Measurements from ENCODE around the gene BIN1.

The BIN1 gene

DNA sequence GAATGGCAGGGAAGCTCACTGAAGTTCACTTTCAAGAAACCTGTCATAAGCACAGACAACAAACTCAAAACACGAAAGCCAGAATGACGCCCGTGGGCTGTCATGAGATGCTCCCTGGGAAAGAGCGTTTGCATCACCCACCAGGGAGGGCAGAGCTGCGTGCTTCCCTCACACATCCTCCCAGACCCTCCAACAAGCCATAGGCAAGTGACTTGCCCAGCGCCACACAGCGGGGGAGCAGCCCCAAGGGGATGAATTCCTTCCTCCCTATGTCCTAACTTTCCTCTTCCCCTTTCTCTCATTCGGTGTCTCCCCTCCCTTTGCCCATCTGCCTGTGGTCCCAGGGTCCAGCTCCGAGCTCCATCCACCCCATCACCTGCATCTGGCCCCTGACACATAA, 10.7 kb downstream of the BIN1 start:
- H3K4me1 ChIP-seq (ENCODE audit: control insufficient read depth, insufficient read depth, low read length), result peaks cover 45% of the 10 kb centered on the region
- H3K9ac ChIP-seq (ENCODE audit: low read length in 2 of 2), result no peak overlapping the region
- H3K27me3 ChIP-seq (ENCODE audit: control insufficient read depth in 1 of 2, insufficient read depth in 2 of 2, low read length in 2 of 2), result no peaks in the 10 kb centered on the region
- H3K4me3 ChIP-seq (ENCODE audit: low read length in 2 of 2), result no peak overlapping the region
- no peaks in the 10 kb centered on the region for H3K9me3 ChIP-seq (ENCODE audit: control insufficient read depth in 2 of 2, low read length in 2 of 2)
- no peak overlapping the region for H3K27ac ChIP-seq (ENCODE audit: low read length)
- H3K36me3 ChIP-seq (ENCODE audit: control insufficient read depth in 2 of 2, insufficient read depth in 2 of 2, low read length in 2 of 2), result no peaks in the 10 kb centered on the region

DNA sequence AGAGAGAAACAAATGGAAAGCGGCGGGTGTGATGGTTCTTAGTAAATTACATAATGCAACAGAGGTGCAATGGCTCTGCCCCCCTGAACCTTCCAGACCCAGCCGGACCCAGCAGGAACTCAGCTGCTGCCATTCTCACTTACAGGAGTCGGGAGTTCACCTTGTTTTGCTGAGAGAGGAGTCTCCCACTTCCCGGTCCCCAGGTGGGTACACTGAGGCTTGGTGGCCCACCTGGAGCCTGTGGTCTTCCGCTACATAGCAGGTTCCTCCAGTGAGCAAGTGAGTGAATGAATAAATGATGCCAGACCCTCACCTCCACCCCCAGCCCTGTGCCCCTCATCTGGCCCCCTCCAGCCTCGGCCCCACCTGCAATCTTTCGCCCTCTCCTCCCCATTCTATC, 11.2 kb downstream of the BIN1 start:
- Histone ChIP-seq H3K9ac (ENCODE audit: low read length in 2 of 2) (no peak overlapping the region), H3K27me3 (ENCODE audit: control insufficient read depth in 1 of 2, insufficient read depth in 2 of 2, low read length in 2 of 2) (no peaks in the 10 kb centered on the region), H3K4me1 (ENCODE audit: control insufficient read depth, insufficient read depth, low read length) (peaks cover 45% of the 10 kb centered on the region), H3K27ac (ENCODE audit: low read length) (no peak overlapping the region), H3K9me3 (ENCODE audit: control insufficient read depth in 2 of 2, low read length in 2 of 2) (no peaks in the 10 kb centered on the region), H3K4me3 (ENCODE audit: low read length in 2 of 2) (no peak overlapping the region), H3K36me3 (ENCODE audit: control insufficient read depth in 2 of 2, insufficient read depth in 2 of 2, low read length in 2 of 2) (no peaks in the 10 kb centered on the region)

DNA sequence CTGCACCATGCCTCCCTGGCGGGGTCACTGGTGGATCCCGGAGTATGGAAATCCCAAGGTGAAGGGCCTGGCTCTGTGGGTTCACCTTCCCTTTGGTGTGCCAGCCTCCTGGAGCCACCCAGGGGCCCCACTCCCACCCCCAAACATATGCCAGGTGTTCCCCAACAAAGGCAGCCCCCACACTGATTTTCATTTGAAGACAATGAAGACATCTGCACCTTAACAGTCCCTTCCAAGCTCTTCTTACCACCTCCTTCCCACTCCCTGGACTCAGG, 11.7 kb downstream of the BIN1 start:
- H3K36me3 ChIP-seq (ENCODE audit: control insufficient read depth in 2 of 2, insufficient read depth in 2 of 2, low read length in 2 of 2), result no peaks in the 10 kb centered on the region
- H3K4me3 ChIP-seq (ENCODE audit: low read length in 2 of 2), result no peak overlapping the region
- no peaks in the 10 kb centered on the region for H3K27me3 ChIP-seq (ENCODE audit: control insufficient read depth in 1 of 2, insufficient read depth in 2 of 2, low read length in 2 of 2)
- H3K4me1 ChIP-seq (ENCODE audit: control insufficient read depth, insufficient read depth, low read length), result peaks cover 45% of the 10 kb centered on the region
- H3K9ac ChIP-seq (ENCODE audit: low read length in 2 of 2), result no peak overlapping the region
- no peak overlapping the region for H3K27ac ChIP-seq (ENCODE audit: low read length)
- H3K9me3 ChIP-seq (ENCODE audit: control insufficient read depth in 2 of 2, low read length in 2 of 2), result no peaks in the 10 kb centered on the region

DNA sequence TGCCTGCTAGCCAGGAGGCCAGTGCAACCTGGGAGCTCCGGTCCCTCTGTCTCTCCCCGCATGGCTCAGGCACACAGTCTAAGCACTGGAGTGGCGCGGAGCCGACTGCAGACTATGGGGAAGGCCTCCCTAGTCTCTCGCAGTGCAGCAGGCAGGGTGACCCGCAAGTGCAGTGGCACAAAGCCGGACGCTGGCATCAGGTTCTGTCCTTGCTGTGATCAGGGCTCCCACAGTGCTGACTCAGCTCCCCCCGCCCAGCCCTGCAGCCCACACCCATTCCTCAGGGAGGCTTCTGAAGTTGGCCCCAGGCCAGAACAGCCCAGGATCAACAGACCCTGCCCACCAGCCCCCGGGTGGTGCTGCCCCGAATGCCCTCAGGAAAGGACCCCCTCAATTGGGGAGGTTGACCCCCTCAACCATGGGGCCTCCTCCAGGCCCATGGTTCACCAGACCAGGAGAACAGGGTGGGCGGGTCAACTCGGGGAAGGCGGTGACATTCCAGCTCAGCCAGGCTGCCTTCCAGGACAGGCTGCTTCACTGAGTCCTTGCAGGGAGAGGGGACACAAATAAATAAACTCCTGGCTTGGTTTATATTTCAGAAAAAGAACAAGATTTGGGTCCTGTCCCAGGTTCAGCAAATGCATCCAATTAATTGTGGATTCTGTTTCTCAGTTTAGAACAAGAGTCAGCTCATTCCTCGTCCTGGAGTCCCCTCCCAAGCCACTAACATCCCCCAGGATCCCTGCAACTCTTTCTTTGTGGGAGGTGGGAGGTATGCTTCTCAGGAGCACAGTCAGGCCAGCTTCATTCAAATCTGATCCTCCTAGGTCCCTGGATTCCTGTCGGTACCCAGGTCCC, 12.2 kb downstream of the BIN1 start:
- Histone ChIP-seq H3K9ac (ENCODE audit: low read length in 2 of 2) (no peak overlapping the region), H3K27ac (ENCODE audit: low read length) (no peak overlapping the region), H3K36me3 (ENCODE audit: control insufficient read depth in 2 of 2, insufficient read depth in 2 of 2, low read length in 2 of 2) (no peaks in the 10 kb centered on the region), H3K9me3 (ENCODE audit: control insufficient read depth in 2 of 2, low read length in 2 of 2) (no peaks in the 10 kb centered on the region), H3K27me3 (ENCODE audit: control insufficient read depth in 1 of 2, insufficient read depth in 2 of 2, low read length in 2 of 2) (no peaks in the 10 kb centered on the region), H3K4me3 (ENCODE audit: low read length in 2 of 2) (peak overlapping the region in 1 of 2 donors; percentile 15), H3K4me1 (ENCODE audit: control insufficient read depth, insufficient read depth, low read length) (peaks cover 47% of the 10 kb centered on the region)

DNA sequence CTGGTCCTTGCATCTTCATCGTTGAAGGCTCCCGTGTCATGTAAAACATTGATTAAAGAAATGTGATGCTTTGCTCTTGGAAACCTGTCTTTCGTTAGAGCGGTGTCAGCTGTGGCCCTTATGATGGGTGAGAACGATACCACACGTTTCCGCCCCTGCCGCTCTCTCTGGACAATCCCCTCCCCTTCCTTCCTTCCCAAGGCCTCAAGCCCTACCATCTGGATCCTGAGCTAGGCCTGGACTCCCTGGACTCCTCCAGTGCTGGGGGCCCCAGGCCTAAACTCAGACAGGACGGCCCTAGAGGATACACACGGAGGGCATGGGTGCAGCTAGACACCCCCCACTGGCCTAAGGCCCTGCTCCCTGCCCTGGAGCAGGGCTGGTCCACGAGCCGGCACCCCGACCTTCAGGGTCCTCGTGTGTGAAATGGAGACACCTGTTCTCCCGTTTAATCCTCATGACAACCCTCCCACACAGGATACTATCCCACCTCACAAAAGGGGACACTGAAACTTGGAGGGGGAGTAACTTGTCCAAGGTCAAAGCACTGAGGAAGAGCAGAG, 13.2 kb downstream of the BIN1 start:
- no peaks in the 10 kb centered on the region for H3K27me3 ChIP-seq (ENCODE audit: control insufficient read depth in 1 of 2, insufficient read depth in 2 of 2, low read length in 2 of 2)
- H3K9ac ChIP-seq (ENCODE audit: low read length in 2 of 2), result no peak overlapping the region
- no peak overlapping the region for H3K27ac ChIP-seq (ENCODE audit: low read length)
- H3K4me1 ChIP-seq (ENCODE audit: control insufficient read depth, insufficient read depth, low read length), result peaks cover 49% of the 10 kb centered on the region
- H3K4me3 ChIP-seq (ENCODE audit: low read length in 2 of 2), result no peak overlapping the region
- H3K36me3 ChIP-seq (ENCODE audit: control insufficient read depth in 2 of 2, insufficient read depth in 2 of 2, low read length in 2 of 2), result no peaks in the 10 kb centered on the region
- H3K9me3 ChIP-seq (ENCODE audit: control insufficient read depth in 2 of 2, low read length in 2 of 2), result no peaks in the 10 kb centered on the region

DNA sequence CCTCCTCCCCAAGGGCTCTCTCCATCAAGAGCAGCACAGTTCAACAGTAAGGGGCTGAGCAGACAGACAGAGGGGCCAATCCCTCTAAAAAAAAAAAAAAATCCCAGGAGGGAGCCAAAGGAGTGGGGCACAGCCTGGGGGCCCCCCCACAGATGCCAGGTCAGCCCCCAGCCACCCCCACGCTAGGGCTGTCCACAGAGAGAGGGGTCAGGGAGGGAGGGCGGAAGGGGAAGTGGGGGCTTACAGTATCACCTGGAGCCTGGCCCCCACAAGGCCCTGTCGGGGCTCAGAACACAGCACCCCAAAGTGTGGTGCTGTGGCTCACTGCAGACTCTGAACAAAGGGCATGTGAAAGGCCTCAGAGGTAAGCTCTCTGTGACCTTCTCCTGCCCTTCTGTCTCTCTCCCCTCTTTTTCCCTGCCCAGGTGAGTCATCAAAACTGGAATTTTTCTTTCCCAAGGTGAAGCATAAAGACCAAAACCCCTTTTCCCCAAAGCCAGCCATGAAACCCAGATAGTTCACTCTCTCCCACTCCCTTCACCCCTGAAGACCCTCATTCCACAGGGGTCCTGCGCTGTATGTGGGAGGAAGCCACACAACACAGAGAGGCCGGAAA, 13.9 kb downstream of the BIN1 start:
- Histone ChIP-seq H3K9me3 (ENCODE audit: control insufficient read depth in 2 of 2, low read length in 2 of 2) (no peaks in the 10 kb centered on the region), H3K9ac (ENCODE audit: low read length in 2 of 2) (no peak overlapping the region), H3K4me1 (ENCODE audit: control insufficient read depth, insufficient read depth, low read length) (peaks cover 46% of the 10 kb centered on the region), H3K4me3 (ENCODE audit: low read length in 2 of 2) (no peak overlapping the region), H3K36me3 (ENCODE audit: control insufficient read depth in 2 of 2, insufficient read depth in 2 of 2, low read length in 2 of 2) (no peaks in the 10 kb centered on the region), H3K27me3 (ENCODE audit: control insufficient read depth in 1 of 2, insufficient read depth in 2 of 2, low read length in 2 of 2) (no peaks in the 10 kb centered on the region), H3K27ac (ENCODE audit: low read length) (no peak overlapping the region)

DNA sequence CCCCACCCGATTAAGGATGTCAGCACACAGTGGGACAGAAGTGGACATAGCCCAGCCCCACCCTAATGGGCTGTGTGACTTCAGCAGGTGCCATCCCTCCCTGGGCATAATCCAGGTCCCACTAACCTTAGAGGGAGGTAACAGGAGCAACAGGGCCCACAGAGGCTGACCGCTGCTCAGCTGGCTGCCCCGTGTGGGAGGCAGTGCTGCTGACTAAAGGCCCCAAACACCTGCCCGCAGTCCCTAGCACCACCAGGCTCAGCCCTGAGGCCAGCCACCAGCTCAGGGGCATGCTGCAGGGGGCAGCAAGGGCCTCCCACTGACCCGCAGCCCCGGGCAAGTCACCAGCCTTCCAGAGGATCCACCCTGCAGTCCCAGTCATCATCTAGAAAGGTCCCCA, 14.6 kb downstream of the BIN1 start:
- Histone ChIP-seq H3K9me3 (ENCODE audit: control insufficient read depth in 2 of 2, low read length in 2 of 2) (no peaks in the 10 kb centered on the region), H3K36me3 (ENCODE audit: control insufficient read depth in 2 of 2, insufficient read depth in 2 of 2, low read length in 2 of 2) (no peaks in the 10 kb centered on the region), H3K4me1 (ENCODE audit: control insufficient read depth, insufficient read depth, low read length) (peaks cover 44% of the 10 kb centered on the region), H3K4me3 (ENCODE audit: low read length in 2 of 2) (no peak overlapping the region), H3K27ac (ENCODE audit: low read length) (no peak overlapping the region), H3K9ac (ENCODE audit: low read length in 2 of 2) (no peak overlapping the region), H3K27me3 (ENCODE audit: control insufficient read depth in 1 of 2, insufficient read depth in 2 of 2, low read length in 2 of 2) (no peaks in the 10 kb centered on the region)

DNA sequence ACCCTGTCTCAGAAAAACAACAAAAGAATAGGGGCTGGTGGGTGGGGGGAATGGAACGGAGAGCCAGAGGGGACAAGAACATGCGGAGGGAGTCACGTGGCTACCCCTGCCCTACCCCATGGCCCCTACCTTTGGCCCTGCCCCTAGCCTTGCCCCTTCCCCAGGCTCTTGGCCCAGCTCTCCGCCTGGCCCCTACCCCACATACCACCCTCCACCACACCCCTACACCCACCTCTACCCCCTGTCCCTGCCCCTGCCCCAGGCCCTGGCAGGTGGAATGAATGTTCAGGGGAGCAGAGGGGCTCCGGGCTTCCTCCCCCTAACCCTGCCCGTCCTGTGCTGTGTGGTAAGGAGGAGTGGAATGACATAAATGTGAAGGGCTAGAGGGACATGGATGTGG, 15.1 kb downstream of the BIN1 start:
- Histone ChIP-seq H3K4me1 (ENCODE audit: control insufficient read depth, insufficient read depth, low read length) (peaks cover 43% of the 10 kb centered on the region), H3K9me3 (ENCODE audit: control insufficient read depth in 2 of 2, low read length in 2 of 2) (no peaks in the 10 kb centered on the region), H3K4me3 (ENCODE audit: low read length in 2 of 2) (no peak overlapping the region), H3K9ac (ENCODE audit: low read length in 2 of 2) (no peak overlapping the region), H3K36me3 (ENCODE audit: control insufficient read depth in 2 of 2, insufficient read depth in 2 of 2, low read length in 2 of 2) (no peaks in the 10 kb centered on the region), H3K27me3 (ENCODE audit: control insufficient read depth in 1 of 2, insufficient read depth in 2 of 2, low read length in 2 of 2) (no peaks in the 10 kb centered on the region), H3K27ac (ENCODE audit: low read length) (no peak overlapping the region)

DNA sequence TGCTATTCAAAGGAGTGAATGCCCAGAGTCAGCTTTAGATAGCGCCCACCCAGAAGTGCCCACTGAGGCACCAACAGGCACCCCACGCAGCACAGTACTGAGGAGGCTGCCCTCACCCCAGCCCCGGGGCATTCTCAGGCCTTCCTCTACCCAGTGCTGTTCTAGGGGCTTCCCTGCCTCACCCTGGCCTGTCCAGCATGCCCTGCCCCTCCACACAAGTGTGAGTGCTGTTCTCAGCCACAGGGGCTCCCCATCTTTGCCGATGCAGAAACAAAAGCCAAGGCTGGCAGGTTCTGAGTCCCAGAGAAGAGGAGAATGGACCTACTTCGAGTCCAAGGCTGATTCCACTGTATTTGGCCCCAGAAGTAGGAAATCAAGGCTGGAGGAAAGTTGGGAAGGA, 15.8 kb downstream of the BIN1 start:
- H3K27ac ChIP-seq (ENCODE audit: low read length), result no peak overlapping the region
- H3K36me3 ChIP-seq (ENCODE audit: control insufficient read depth in 2 of 2, insufficient read depth in 2 of 2, low read length in 2 of 2), result no peaks in the 10 kb centered on the region
- no peaks in the 10 kb centered on the region for H3K9me3 ChIP-seq (ENCODE audit: control insufficient read depth in 2 of 2, low read length in 2 of 2)
- H3K27me3 ChIP-seq (ENCODE audit: control insufficient read depth in 1 of 2, insufficient read depth in 2 of 2, low read length in 2 of 2), result no peaks in the 10 kb centered on the region
- H3K4me3 ChIP-seq (ENCODE audit: low read length in 2 of 2), result no peak overlapping the region
- no peak overlapping the region for H3K9ac ChIP-seq (ENCODE audit: low read length in 2 of 2)
- H3K4me1 ChIP-seq (ENCODE audit: control insufficient read depth, insufficient read depth, low read length), result peaks cover 35% of the 10 kb centered on the region

DNA sequence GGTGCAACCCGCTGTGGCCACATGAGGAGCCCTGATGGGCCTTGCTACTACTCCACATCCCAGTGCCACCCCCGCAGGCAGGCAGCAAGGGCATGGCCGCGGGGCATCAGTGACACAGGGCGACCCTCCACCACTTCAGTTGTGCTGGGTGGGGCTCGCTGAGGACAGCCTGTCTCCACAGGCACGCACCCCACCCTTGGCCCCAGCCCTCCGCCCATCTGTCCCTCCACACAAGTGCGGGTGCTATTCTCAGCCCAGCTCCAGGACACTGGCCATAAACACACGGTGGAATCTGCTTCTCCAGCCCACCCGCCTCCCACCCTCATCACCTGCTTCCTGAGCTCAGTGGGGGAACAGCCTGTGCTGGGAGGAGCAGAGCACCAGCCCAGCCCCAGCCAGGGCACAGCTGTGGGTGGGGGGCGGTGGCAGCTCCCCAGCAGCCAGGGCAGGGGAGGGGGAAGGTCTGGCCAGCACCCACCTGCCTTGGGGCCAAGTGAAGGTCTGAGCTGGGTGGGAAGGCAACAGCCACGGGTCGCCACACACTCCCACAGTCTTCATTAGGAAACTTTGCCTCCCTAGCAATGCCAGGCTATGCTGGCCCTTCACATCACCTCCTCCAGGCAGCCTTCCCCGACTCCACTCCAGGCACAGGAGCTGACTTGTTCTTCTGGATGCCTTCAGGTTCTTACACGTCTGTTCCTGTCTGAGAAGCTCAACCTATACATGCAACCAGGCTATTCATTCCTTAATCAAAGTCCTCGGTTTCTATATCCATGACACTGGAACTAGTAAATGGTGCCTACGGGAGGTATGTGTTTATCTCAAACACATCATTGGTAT, 16.5 kb downstream of the BIN1 start:
- Histone ChIP-seq H3K27me3 (ENCODE audit: control insufficient read depth in 1 of 2, insufficient read depth in 2 of 2, low read length in 2 of 2) (no peaks in the 10 kb centered on the region), H3K9me3 (ENCODE audit: control insufficient read depth in 2 of 2, low read length in 2 of 2) (no peaks in the 10 kb centered on the region), H3K4me1 (ENCODE audit: control insufficient read depth, insufficient read depth, low read length) (peaks cover 33% of the 10 kb centered on the region), H3K4me3 (ENCODE audit: low read length in 2 of 2) (no peak overlapping the region), H3K27ac (ENCODE audit: low read length) (no peak overlapping the region), H3K9ac (ENCODE audit: low read length in 2 of 2) (no peak overlapping the region), H3K36me3 (ENCODE audit: control insufficient read depth in 2 of 2, insufficient read depth in 2 of 2, low read length in 2 of 2) (no peaks in the 10 kb centered on the region)
